PFSK-1 (cell line): ENCODE data around the gene KCNQ2.

Experiments used
- POLR2AphosphoS5 ChIP-seq: IDR thresholded peaks from 2 replicates; pipeline ENCODE4 v1.6.1; 2012; ENCODE audit warnings: low read depth, mild to moderate bottlenecking, control low read depth, low read length, moderate library complexity
- REST ChIP-seq, 2 experiments: IDR thresholded peaks; 2 replicates each; pipeline versions ENCODE4 v1.6.1 to v1.8.0; 2011 to 2012; ENCODE audit warnings: low read depth in 2 of 2, low read length in 2 of 2, control low read depth in 1 of 2, inconsistent platforms in 1 of 2, mild to moderate bottlenecking in 1 of 2, moderate library complexity in 1 of 2; ENCODE audit not compliant: insufficient read depth in 1 of 2

- TF ChIP-seq REST (IDR thresholded peaks at IDR 0.05; ENCODE audit: insufficient read depth in 1 of 2, low read depth in 2 of 2, low read length in 2 of 2) (no peak), POLR2AphosphoS5 (no peak)
Observed at GRCh38 chr20:63373996-63374395, 98.5 kb downstream of the KCNQ2 start.
